HUES64 (cell line): ENCODE measurements around the gene BICC1.

Source experiments
- H3K27ac ChIP-seq: 2 replicates; pipeline ENCODE4 v1.7.0; 2013; ENCODE audit warnings: low read depth, low read length, inconsistent platforms
- H3K27me3 ChIP-seq: 2 replicates; pipeline ENCODE4 v1.6.1; 2013; ENCODE audit warnings: mild to moderate bottlenecking, low read length; ENCODE audit not compliant: insufficient read depth
- H3K36me3 ChIP-seq: 2 replicates; pipeline ENCODE4 v1.6.1; 2013; ENCODE audit warnings: mild to moderate bottlenecking, low read length; ENCODE audit not compliant: insufficient read depth
- H3K4me1 ChIP-seq: 2 replicates; pipeline ENCODE4 v1.6.1; 2013; ENCODE audit warnings: mild to moderate bottlenecking, low read length, moderate library complexity; ENCODE audit not compliant: insufficient read depth
- H3K4me3 ChIP-seq: 2 replicates; pipeline ENCODE4 v1.5.1; 2013; ENCODE audit warnings: mild to moderate bottlenecking, low read length, moderate library complexity
- H3K9ac ChIP-seq: 2 replicates; pipeline ENCODE4 v1.6.1; 2013; ENCODE audit warnings: mild to moderate bottlenecking, low read depth, low read length
- H3K9me3 ChIP-seq: 2 replicates; pipeline ENCODE4 v1.6.1; 2013; ENCODE audit warnings: low read depth, low read length; ENCODE audit not compliant: insufficient read depth
- WGBS: fragments of 150-250, 120-280 bp; methylation state at CpG from one replicate; pipeline ENCODE4 v1.1.7; 2013; ENCODE audit warnings: missing lambda C conversion rate; 5-methylcytosine and 5-hydroxymethylcytosine counted together

Gene BICC1

GRCh38 chr10:58817201-58817846 lies 304.7 kb downstream of the BICC1 start:
- Histone ChIP-seq H3K27me3 (no peaks in the 10 kb centered on the region), H3K36me3 (no peaks in the 10 kb centered on the region), H3K4me3 (no peak overlapping the region), H3K27ac (no peak overlapping the region), H3K9me3 (no peaks in the 10 kb centered on the region), H3K9ac (no peak overlapping the region), H3K4me1 (no peaks in the 10 kb centered on the region)
- WGBS = 81% methylated on average over 2 of the region's 2 CpGs

GRCh38 chr10:58818900-58819299 lies 306.2 kb downstream of the BICC1 start:
- no peak overlapping the region for H3K9ac ChIP-seq
- H3K36me3 ChIP-seq = no peaks in the 10 kb centered on the region
- no peak overlapping the region for H3K4me3 ChIP-seq
- no peaks in the 10 kb centered on the region for H3K4me1 ChIP-seq
- H3K27me3 ChIP-seq = no peaks in the 10 kb centered on the region
- 92% methylated on average over 1 of the region's 1 CpG for WGBS
- H3K27ac ChIP-seq = no peak overlapping the region
- H3K9me3 ChIP-seq = no peaks in the 10 kb centered on the region

- Histone ChIP-seq H3K9ac (no peak overlapping the region), H3K27ac (no peak overlapping the region), H3K9me3 (no peaks in the 10 kb centered on the region), H3K4me3 (no peak overlapping the region), H3K27me3 (no peaks in the 10 kb centered on the region), H3K36me3 (no peaks in the 10 kb centered on the region), H3K4me1 (no peaks in the 10 kb centered on the region)
- WGBS = no CpG with 5 or more reads among the region's 1 CpG
These were observed 307.7 kb downstream of the BICC1 start for GRCh38 chr10:58820386-58820785.

DNA sequence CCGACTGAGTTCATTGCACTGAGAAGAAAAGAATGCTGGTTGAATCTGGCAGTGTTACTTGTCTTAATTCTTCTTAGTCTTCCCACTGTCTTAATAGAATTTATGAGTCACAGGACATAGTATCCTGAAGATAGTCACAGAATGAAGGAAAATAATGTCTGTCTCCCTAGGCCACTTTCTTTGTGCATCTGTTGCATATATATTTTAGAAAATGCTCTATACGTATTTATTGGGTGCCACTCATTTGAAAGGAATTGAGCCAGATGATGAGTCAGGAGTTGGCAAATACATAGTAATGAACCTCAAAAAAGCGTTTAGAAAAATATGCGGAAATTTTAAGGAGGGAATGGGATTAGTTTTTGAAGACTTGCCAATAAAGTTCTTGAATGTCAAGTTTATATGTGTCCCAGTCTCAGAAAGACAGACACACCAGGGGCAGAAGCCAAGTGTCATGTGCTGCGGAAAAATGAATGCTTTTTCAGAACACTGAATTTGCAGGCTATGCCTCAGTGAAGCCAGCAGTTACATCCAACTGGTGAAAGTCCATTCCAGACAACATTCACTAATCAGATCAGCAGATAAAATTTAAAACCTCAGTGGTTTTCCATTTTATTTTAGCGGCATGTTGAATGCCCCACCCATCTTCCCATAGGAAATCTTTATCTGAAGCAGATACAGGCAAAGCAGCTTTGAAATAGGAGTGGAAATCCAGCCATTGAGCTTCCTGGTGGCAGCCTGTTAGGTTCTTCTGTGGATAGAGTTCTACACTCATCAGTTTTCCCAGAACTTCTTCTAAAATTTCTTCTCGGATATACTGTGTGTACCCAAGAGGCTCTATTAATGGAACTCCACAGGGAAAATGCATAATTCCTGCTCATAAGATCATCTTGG lies 308.4 kb downstream of the BICC1 start:
- H3K27ac ChIP-seq = no peak overlapping the region
- WGBS = 92% methylated on average over 7 of the region's 7 CpGs
- no peak overlapping the region for H3K9ac ChIP-seq
- no peaks in the 10 kb centered on the region for H3K27me3 ChIP-seq
- no peaks in the 10 kb centered on the region for H3K9me3 ChIP-seq
- no peaks in the 10 kb centered on the region for H3K4me1 ChIP-seq
- no peaks in the 10 kb centered on the region for H3K36me3 ChIP-seq
- H3K4me3 ChIP-seq = no peak overlapping the region

- Histone ChIP-seq H3K4me3 (no peak overlapping the region), H3K27me3 (no peaks in the 10 kb centered on the region), H3K36me3 (no peaks in the 10 kb centered on the region), H3K9me3 (no peaks in the 10 kb centered on the region), H3K27ac (no peak overlapping the region), H3K4me1 (no peaks in the 10 kb centered on the region), H3K9ac (no peak overlapping the region)
- no CpG with 5 or more reads among the region's 1 CpG for WGBS
These were observed 309.0 kb downstream of the BICC1 start for GRCh38 chr10:58821752-58822056.

GRCh38 chr10:58823983-58824382 lies 311.3 kb downstream of the BICC1 start:
- 92% methylated on average over 1 of the region's 1 CpG for WGBS
- Histone ChIP-seq H3K27ac (no peak overlapping the region), H3K27me3 (no peaks in the 10 kb centered on the region), H3K9ac (no peak overlapping the region), H3K36me3 (no peaks in the 10 kb centered on the region), H3K4me1 (no peaks in the 10 kb centered on the region), H3K4me3 (no peak overlapping the region), H3K9me3 (no peaks in the 10 kb centered on the region)

DNA sequence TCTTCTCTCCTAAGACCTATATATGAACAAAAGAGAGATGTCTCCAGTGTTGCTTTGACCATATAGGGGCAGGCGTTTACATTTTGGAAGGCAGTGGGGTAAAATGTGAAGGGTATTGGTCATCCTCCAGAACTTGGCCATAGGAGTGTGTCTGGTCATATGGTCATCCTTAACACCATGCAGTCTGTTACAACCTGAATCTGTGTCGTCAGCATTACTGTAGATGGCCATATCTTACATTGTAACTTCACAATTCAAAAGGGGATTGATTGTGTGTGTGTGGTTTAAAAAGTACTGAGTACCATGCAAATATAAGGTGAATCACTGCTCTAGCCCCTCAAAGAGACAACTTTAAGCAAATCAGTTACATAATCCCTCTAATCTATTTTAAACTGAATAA lies 311.7 kb downstream of the BICC1 start:
- Histone ChIP-seq H3K27ac (no peak overlapping the region), H3K4me1 (no peaks in the 10 kb centered on the region), H3K36me3 (no peaks in the 10 kb centered on the region), H3K27me3 (no peaks in the 10 kb centered on the region), H3K9ac (no peak overlapping the region), H3K9me3 (no peaks in the 10 kb centered on the region), H3K4me3 (no peak overlapping the region)
- 77% methylated on average over 1 of the region's 2 CpGs for WGBS

DNA sequence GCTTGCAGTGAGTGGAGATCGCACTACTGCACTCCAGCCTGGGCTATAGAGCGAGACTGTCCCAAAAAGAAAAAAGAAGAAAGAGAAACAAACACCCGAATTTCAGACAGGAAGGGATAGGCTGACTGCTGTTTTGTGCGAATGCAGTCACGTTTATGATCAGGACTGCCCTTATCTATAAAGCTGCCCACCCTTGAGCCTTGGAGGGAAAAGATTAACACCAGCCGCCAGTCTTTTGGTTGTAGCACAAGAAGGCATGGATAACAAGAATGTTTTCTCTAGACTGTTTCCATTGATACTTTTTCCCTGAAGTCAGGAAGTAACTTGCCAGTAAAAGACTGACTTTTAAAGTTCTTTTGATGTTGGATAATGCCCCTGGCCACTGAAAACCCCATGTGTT lies 314.0 kb downstream of the BICC1 start:
- Histone ChIP-seq H3K36me3 (no peaks in the 10 kb centered on the region), H3K4me3 (no peak overlapping the region), H3K27ac (no peak overlapping the region), H3K27me3 (no peaks in the 10 kb centered on the region), H3K4me1 (no peaks in the 10 kb centered on the region; the same call in 1 of the 2 replicates), H3K9me3 (no peaks in the 10 kb centered on the region), H3K9ac (no peak overlapping the region)
- WGBS = 63% methylated on average over 6 of the region's 6 CpGs

DNA sequence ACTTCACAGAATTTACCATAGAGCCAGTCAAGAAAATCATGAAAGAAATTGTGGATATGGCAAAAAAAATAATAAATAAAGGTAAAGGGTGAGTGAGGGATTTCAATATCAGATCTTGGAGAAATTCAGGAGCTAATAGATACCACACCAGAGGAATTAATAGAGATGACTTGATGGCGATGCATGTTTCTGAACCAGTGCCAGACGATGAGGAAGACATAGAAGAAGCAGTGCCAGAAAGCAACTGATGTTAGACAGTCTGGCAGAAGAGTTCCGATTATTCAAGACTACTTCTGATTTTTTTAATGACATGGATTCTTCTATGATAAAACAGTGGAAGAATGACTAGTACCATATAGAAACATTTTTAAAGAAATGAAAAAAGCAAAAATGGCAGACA lies 314.7 kb downstream of the BICC1 start:
- Histone ChIP-seq H3K9ac (no peak overlapping the region), H3K27me3 (no peaks in the 10 kb centered on the region), H3K36me3 (no peaks in the 10 kb centered on the region), H3K4me3 (no peak overlapping the region), H3K27ac (no peak overlapping the region), H3K9me3 (no peaks in the 10 kb centered on the region), H3K4me1 (no peaks in the 10 kb centered on the region; the same call in 1 of the 2 replicates)
- WGBS = 96% methylated on average over 3 of the region's 3 CpGs

DNA sequence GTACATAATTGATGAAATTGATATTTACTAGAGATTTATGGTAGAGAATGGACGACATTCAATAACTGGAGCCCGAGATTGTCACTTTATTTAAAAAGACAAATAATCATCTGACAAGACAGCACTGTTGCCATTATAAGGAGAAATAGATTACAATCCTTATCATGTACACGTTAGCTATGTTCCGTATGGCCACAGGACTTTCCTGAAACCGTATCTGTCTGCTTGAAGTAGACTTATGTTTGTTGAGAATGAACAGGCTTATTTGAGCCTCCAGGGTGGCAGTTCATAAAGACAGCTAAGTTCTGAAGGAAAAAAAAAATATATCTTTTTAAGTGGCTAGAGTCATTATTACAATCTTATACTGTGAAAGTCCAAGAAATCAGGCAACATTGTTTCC lies 317.2 kb downstream of the BICC1 start:
- no peaks in the 10 kb centered on the region for H3K9me3 ChIP-seq
- H3K4me3 ChIP-seq = no peak overlapping the region
- no peaks in the 10 kb centered on the region; the same call in 1 of the 2 replicates for H3K4me1 ChIP-seq
- no peaks in the 10 kb centered on the region for H3K27me3 ChIP-seq
- no peak overlapping the region for H3K9ac ChIP-seq
- H3K27ac ChIP-seq = no peak overlapping the region
- WGBS = 89% methylated on average over 3 of the region's 5 CpGs
- no peaks in the 10 kb centered on the region for H3K36me3 ChIP-seq

DNA sequence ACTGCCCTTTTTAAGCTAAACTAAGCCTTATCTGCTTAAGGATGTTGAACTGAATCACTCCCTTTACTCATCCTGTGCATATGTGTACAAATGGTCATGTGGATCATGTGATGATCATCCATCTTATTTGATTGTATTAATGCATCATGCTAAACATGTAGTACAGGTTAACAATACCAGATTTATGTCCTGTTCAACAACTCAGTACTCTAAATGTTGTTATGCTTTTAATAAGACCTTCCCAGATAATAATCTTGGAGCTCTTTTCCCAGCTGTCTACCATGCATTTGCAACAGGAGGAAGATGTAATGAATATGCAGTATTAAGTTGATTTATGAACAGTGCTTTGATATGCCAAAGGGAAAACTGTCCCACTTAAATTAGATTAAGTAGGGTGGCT lies 318.0 kb downstream of the BICC1 start:
- no peak overlapping the region for H3K4me3 ChIP-seq
- no peaks in the 10 kb centered on the region for H3K27me3 ChIP-seq
- no peak overlapping the region for H3K9ac ChIP-seq
- no peaks in the 10 kb centered on the region for H3K36me3 ChIP-seq
- H3K4me1 ChIP-seq = no peaks in the 10 kb centered on the region; the same call in 1 of the 2 replicates
- H3K9me3 ChIP-seq = no peaks in the 10 kb centered on the region
- H3K27ac ChIP-seq = no peak overlapping the region
